ENCODE measurements around the gene VPS26A.

The VPS26A gene

DNA sequence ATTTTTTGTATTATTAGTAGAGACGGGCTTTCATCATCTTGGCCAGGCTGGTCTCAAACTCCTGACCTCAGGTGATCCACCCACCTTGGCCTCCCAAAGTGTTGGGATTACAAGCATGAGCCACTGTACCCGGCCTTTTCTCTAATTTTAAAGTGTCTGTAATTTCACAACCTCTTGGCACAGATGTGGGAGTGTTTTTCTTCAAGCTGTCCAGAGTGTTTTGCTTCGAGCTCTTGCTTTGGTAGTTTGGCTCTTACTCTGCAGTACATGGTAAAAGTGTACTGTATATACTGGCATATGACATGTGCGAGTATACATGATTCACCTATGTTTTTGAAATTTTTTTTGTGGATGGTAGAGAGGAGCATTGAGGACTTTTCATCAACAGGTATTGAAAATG is 26.2 kb upstream of the VPS26A start:
- H3K9ac ChIP-seq (ENCODE audit: low read depth, low read length): no peak overlapping the region

DNA sequence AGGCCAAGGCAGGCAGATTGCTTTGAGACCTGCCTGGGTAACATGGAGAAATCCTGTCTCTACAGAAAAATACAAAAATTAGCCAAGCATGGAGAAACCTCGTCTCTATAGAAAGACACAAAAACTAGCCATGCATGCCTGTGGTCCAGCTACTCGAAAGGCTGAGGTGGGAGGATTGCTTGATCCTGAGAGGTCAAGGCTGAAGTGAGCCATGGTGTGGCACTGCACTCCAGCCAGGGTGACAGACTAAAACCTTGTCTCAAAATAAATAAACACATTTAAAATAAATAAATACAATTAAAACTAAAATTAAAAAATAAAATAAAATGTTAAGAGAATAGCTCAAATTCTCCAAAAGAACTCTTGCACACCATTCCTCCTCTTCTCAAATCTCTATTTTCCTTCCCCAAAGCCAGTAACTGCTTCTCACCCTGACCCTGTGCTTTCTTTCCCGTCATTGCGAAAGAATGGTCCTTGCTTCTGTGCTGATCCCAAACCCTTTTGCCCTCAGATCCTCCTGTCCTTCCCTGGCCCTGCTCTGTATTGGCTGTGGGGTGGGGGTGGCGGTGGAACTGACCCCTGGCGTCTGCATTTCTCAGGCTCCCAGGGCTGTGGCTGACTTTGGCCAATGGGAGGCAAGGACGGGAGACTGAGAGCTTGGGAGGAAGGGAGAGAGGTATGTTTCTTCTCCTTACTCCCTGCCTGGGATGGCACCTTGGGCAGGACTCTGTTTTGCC is 23.7 kb upstream of the VPS26A start:
- Histone ChIP-seq H3K27me3 (ENCODE audit: insufficient read depth, low read length, poor library complexity) (no peaks in the 10 kb centered on the region), H3K9me3 (ENCODE audit: insufficient read depth, low read length, severe bottlenecking) (no peaks in the 10 kb centered on the region), H3K36me3 (ENCODE audit: insufficient read depth, low read length) (no peaks in the 10 kb centered on the region), H3K79me2 (ENCODE audit: insufficient read depth, low read length) (no peaks in the 10 kb centered on the region), H4K20me1 (ENCODE audit: insufficient read depth, low read length) (no peaks in the 10 kb centered on the region), H3K4me3 (ENCODE audit: low read depth in 1 of 2, low read length in 2 of 2) (no peak overlapping the region), H3K9ac (ENCODE audit: low read depth, low read length) (no peak overlapping the region), H3K27ac (ENCODE audit: low read length) (no peak overlapping the region), H2AFZ (ENCODE audit: low read depth, low read length) (no peak overlapping the region), H3K4me2 (ENCODE audit: insufficient read depth, low read length) (no peak overlapping the region), H3K4me1 (ENCODE audit: insufficient read depth, low read length) (no peaks in the 10 kb centered on the region)
- no peak for DNase-seq
- ATAC-seq (ENCODE audit: insufficient read depth, low read depth): no peak
- TF ChIP-seq, protein P1, sequence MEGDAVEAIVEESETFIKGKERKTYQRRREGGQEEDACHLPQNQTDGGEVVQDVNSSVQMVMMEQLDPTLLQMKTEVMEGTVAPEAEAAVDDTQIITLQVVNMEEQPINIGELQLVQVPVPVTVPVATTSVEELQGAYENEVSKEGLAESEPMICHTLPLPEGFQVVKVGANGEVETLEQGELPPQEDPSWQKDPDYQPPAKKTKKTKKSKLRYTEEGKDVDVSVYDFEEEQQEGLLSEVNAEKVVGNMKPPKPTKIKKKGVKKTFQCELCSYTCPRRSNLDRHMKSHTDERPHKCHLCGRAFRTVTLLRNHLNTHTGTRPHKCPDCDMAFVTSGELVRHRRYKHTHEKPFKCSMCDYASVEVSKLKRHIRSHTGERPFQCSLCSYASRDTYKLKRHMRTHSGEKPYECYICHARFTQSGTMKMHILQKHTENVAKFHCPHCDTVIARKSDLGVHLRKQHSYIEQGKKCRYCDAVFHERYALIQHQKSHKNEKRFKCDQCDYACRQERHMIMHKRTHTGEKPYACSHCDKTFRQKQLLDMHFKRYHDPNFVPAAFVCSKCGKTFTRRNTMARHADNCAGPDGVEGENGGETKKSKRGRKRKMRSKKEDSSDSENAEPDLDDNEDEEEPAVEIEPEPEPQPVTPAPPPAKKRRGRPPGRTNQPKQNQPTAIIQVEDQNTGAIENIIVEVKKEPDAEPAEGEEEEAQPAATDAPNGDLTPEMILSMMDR (IDR thresholded peaks at IDR 0.05; ENCODE audit: borderline replicate concordance, extremely low read depth, low read length, poor library complexity, severe bottlenecking): no peak
- TF ChIP-seq EZH2 (IDR thresholded peaks at IDR 0.05; ENCODE audit: borderline replicate concordance, low read depth, low read length, severe bottlenecking): no peak

More for the DNA sequence above, 26.2 kb upstream of the VPS26A start:
- no peak for DNase-seq
- no peaks in the 10 kb centered on the region for H3K36me3 ChIP-seq (ENCODE audit: insufficient read depth, low read length)
- H3K4me3 ChIP-seq (ENCODE audit: low read depth in 1 of 2, low read length in 2 of 2): no peak overlapping the region
- ATAC-seq (ENCODE audit: insufficient read depth, low read depth): no peak
- H3K79me2 ChIP-seq (ENCODE audit: insufficient read depth, low read length): no peaks in the 10 kb centered on the region
- H3K4me2 ChIP-seq (ENCODE audit: insufficient read depth, low read length): no peak overlapping the region
- no peaks in the 10 kb centered on the region for H3K9me3 ChIP-seq (ENCODE audit: insufficient read depth, low read length, severe bottlenecking)
- H3K27ac ChIP-seq (ENCODE audit: low read length): no peak overlapping the region
- no peak overlapping the region for H2AFZ ChIP-seq (ENCODE audit: low read depth, low read length)
- no peaks in the 10 kb centered on the region for H4K20me1 ChIP-seq (ENCODE audit: insufficient read depth, low read length)
- peaks cover 6% of the 10 kb centered on the region for H3K4me1 ChIP-seq (ENCODE audit: insufficient read depth, low read length)
- TF ChIP-seq, protein P1 (IDR thresholded peaks at IDR 0.05; ENCODE audit: borderline replicate concordance, extremely low read depth, low read length, poor library complexity, severe bottlenecking): no peak
- no peak for TF ChIP-seq EZH2 (IDR thresholded peaks at IDR 0.05; ENCODE audit: borderline replicate concordance, low read depth, low read length, severe bottlenecking)
- no peaks in the 10 kb centered on the region for H3K27me3 ChIP-seq (ENCODE audit: insufficient read depth, low read length, poor library complexity)

GRCh38 chr10:69101451-69102095 is 22.4 kb upstream of the VPS26A start:
- ATAC-seq (ENCODE audit: insufficient read depth, low read depth): no peak

DNA sequence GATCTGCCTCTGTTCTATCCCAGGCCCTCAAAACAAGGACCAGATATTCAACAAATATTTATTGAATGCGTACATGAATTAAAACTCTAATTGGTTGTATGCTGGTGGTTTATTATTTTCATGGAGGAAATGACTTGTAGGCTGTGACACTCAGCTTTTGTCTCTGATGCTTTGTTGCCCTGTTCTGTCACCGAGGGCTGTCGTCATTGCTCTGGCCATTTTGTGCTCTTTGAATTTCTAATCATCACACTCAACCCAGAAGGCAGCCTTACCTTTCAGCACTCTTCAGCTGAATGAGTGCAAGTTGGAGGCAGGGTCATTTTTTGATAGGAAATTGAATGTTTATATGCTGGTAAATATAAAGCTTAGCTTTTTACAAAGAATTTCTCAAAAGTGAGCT is 21.5 kb upstream of the VPS26A start:
- ATAC-seq (ENCODE audit: insufficient read depth, low read depth) (no peak), DNase-seq (no peak)
- Histone ChIP-seq H3K9me3 (ENCODE audit: insufficient read depth, low read length, severe bottlenecking) (no peaks in the 10 kb centered on the region), H3K4me1 (ENCODE audit: insufficient read depth, low read length) (no peaks in the 10 kb centered on the region), H2AFZ (ENCODE audit: low read depth, low read length) (no peak overlapping the region), H3K4me3 (ENCODE audit: low read depth in 1 of 2, low read length in 2 of 2) (no peak overlapping the region), H4K20me1 (ENCODE audit: insufficient read depth, low read length) (no peaks in the 10 kb centered on the region), H3K4me2 (ENCODE audit: insufficient read depth, low read length) (no peak overlapping the region), H3K27me3 (ENCODE audit: insufficient read depth, low read length, poor library complexity) (no peaks in the 10 kb centered on the region), H3K9ac (ENCODE audit: low read depth, low read length) (no peak overlapping the region), H3K79me2 (ENCODE audit: insufficient read depth, low read length) (no peaks in the 10 kb centered on the region), H3K36me3 (ENCODE audit: insufficient read depth, low read length) (no peaks in the 10 kb centered on the region), H3K27ac (ENCODE audit: low read length) (no peak overlapping the region)
- TF ChIP-seq EZH2 (IDR thresholded peaks at IDR 0.05; ENCODE audit: borderline replicate concordance, low read depth, low read length, severe bottlenecking): no peak
- TF ChIP-seq, protein P1 (IDR thresholded peaks at IDR 0.05; ENCODE audit: borderline replicate concordance, extremely low read depth, low read length, poor library complexity, severe bottlenecking): no peak

More at GRCh38 chr10:69101451-69102095, 22.4 kb upstream of the VPS26A start:
- Histone ChIP-seq H4K20me1 (ENCODE audit: insufficient read depth, low read length) (no peaks in the 10 kb centered on the region), H2AFZ (ENCODE audit: low read depth, low read length) (no peak overlapping the region), H3K4me2 (ENCODE audit: insufficient read depth, low read length) (no peak overlapping the region), H3K9ac (ENCODE audit: low read depth, low read length) (no peak overlapping the region), H3K4me3 (ENCODE audit: low read depth in 1 of 2, low read length in 2 of 2) (no peak overlapping the region), H3K4me1 (ENCODE audit: insufficient read depth, low read length) (no peaks in the 10 kb centered on the region), H3K9me3 (ENCODE audit: insufficient read depth, low read length, severe bottlenecking) (no peaks in the 10 kb centered on the region), H3K27me3 (ENCODE audit: insufficient read depth, low read length, poor library complexity) (no peaks in the 10 kb centered on the region), H3K36me3 (ENCODE audit: insufficient read depth, low read length) (no peaks in the 10 kb centered on the region), H3K79me2 (ENCODE audit: insufficient read depth, low read length) (no peaks in the 10 kb centered on the region), H3K27ac (ENCODE audit: low read length) (no peak overlapping the region)
- no peak for TF ChIP-seq EZH2 (IDR thresholded peaks at IDR 0.05; ENCODE audit: borderline replicate concordance, low read depth, low read length, severe bottlenecking)
- DNase-seq: no peak

Measured in DND-41 (cell line).